Superior temporal gyrus (tissue), 1 donor: Measurements from ENCODE around the gene CACNA1C.
A peak's percentile ranks its signal among the peaks of the same experiment; 100 is the strongest.
"Not testable (repeated sequence)": the region's sequence is repeated elsewhere in the genome, so short reads cannot be mapped to it uniquely, and the experiment has no call there.

Source experiments
- DNase-seq: peaks from one replicate; pipeline ENCODE4 v3.0.0-alpha.2; 2016; ENCODE audit errors: extremely low spot score

The CACNA1C gene

DNA sequence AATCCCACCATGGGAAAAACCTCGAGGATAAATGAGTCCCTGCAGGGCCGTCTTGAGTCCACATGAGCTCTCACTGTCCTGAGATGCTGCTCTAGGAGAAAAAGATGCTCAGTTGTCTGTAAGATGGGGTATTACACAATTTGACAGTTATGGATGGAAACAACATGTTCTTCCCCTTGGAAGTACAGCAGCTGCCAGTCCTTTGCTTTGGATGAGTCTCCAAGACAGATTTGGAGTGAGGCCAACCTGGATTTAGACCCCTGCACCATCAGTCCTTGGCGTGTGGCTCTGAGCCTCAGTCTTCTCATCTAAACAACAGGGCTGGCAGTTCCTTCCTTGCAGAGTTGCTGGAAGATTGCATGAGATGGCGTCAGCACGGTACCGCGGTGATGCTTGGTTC, 432.9 kb downstream of the CACNA1C start:
- no peak for DNase-seq

DNA sequence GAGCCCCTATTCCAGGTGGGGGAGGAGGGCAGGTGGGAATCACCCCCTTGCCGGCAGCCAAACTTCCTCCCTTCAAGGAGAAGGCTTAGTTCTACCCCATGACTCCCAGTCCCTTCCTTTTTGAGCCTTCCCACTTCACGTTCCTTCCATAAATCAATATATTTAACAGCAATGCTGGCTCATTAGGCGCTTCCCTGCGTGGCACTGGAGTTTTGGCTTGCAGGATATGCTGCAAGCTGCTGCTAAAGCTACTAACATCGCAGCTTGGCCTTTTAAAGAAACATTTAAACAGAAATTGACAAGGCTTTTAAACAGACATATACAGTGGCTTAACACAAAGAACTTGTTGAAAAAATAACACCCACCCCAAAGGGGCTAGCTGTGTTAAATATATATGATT, 434.0 kb downstream of the CACNA1C start:
- DNase-seq, result no peak

DNA sequence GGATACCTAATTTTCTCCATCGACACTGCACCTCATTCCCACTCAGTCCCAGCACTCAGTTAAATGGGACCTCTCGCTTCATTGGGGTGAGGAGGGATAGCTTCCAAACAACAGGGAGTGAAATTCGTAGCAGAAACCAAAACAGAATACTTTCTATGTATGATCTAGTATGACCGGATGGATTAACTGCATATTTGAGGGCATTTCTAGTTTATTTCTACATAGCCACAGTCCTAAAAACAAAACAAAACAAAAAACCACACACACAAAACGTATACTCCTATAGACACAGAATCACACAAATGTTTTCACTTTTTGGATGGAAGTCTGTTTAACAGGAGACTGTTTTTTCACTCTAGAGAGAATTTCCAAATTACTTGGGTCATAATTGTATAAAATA, 434.5 kb downstream of the CACNA1C start:
- no peak for DNase-seq

DNA sequence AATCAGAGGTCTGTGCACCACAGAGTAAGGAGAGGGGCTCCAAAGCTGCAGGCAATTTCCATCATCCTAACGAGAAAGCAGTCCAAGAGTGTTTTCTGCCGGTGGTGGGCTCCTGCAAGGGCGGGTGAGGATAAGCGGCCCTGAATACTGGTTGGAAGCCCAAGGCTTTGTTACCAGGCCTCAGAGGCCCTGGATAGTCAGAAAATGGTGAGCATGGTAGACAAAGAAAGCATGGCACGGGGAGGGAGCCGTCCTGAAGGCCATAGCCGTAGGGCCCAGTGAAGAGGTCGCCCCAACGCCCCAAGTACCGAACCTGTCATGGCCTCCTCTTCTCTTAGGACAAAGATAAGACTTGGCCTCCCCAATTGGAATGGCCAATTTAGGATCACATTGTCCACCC, 435.3 kb downstream of the CACNA1C start:
- DNase-seq, result no peak

DNA sequence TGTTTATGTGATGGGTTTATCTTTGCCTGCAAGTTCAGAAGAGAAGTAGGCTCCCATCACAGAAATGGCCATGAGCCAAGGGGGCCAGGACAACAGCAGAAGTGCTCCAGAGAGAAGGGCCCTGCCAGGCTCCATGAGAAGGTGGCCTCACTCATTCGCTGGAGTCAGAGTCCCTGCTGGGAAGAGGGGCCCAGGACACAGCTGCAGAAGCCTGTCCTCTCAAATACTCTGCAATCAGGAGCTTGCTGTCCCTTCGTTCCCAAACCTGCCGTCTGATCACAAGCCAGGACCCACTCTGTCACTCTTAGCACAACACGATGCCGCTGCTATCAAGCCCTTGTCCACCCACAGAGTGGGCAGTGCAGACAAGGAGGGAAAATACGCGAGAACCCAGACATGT, 435.8 kb downstream of the CACNA1C start:
- no peak for DNase-seq

DNA sequence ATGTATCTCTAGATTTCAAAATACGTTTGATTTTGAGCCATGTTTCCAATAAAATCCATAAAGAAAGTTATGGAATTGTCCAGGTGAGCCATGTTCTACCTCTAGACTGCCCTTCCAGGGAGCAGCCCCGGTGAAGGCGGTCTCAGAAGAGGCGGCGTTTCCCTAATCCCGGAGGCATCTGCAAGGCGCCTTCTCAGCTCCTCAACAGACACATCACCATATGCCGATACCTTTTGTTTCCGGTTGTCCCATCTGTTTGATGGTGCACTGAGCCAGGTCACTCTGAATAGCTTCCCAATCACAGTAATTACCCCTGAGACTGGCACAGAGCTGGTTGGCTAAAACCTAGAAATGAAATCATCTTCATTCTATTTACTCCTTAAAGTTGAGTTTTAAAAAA, 436.5 kb downstream of the CACNA1C start:
- DNase-seq, result peak; percentile 21

DNA sequence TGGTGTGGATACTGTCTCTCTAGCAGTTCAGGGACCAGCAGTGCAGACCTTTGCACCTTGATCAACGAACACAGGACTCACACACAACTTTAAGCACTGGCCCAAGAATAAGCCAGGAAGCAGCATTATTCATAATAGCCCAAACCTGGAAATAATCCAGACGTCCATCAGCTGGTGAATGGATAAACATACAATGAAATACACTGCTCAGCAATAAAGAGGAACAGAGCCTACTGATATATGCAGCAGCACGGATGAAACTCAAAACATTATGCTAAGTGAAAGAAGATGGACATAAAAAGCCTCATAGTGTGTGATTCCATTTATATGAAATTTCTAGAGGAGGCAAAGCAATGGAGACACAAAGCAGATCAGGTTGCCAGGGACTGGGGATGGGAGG, 438.0 kb downstream of the CACNA1C start:
- no peak for DNase-seq

DNA sequence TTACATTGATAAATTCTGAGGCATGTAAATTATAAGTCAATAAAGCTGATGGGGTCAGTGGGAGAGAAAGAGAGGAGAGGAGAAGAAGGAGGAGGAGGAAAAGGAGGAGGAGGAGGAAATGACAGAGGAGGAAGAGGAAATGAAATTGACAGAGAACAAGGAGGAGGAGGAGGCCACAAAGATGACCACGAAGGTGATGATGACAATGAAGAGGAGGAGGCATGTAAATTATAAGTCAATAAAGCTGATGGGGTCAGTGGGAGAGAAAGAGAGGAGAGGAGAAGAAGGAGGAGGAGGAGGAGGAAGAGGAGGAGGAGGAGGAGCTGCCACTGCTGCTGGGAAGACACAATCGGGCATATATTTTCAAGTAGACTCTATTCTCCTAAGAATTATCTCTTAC, 438.6 kb downstream of the CACNA1C start:
- not testable (repeated sequence) for DNase-seq

DNA sequence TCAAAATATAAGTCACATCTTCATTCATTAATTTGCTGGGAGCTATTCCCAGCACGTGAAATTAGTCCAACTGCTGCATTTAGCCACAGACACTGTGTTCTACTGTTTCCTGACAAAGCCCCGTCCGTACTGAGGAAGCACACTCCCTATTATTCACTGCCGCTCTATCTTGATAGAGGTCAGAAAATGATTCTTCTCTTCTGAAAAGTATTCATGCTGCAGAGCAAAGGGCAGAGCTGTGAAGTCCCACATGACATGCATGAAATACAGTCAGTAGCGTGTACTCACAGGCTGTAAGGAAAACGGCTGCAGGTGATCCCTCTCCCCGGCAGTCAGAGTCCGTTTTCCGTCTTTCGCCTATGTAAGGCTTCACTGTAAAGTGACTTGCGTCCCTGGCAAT, 439.4 kb downstream of the CACNA1C start:
- no peak for DNase-seq

DNA sequence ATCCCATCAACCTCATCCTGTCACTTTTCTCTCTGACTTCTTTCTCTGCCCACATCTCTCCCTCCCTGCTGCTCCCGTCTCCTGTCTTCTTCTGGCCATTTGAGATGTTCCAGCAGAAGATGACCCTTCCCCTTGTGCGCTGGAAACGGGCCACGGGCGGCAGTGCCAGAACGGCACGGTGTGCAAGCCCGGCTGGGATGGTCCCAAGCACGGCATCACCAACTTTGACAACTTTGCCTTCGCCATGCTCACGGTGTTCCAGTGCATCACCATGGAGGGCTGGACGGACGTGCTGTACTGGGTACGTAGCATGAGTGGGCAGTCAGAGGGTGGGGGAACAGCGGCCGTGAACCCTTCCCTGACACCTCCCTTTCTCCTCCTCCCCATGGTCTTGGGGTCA, 440.3 kb downstream of the CACNA1C start:
- no peak for DNase-seq

DNA sequence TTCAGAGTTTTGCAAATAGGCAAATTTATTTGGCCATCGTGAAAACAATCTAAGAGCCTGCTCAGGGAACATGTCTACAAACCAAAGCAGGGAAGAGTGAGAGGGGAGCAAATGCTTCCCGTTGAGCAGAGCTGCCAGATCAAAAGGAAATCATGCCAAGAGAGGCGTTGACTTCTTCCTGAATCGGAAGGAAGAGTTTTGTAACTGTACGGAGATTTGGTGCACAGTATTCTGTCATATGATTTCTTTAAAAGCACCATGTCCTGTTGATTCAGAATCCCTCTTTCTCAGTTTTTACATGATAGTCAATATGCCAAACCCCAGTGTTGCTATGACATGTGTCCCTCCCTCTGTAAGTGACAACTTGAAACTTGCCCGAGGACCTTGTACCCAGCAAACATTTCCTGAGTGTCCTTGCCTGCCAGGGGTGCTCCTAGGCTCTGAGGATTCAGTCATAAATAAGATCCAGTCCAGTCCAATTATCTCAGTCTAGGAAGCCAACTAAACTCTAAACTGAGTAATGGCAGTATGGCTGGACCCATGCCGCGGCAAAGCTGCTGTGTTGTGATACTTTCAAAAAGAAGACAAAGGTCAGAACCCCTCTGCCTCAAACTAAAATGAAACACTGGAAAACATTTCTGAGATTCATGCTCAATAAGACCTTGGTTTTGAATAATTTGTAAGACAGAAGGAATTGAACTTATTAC, 441.9 kb downstream of the CACNA1C start:
- DNase-seq, result peak; percentile 46

DNA sequence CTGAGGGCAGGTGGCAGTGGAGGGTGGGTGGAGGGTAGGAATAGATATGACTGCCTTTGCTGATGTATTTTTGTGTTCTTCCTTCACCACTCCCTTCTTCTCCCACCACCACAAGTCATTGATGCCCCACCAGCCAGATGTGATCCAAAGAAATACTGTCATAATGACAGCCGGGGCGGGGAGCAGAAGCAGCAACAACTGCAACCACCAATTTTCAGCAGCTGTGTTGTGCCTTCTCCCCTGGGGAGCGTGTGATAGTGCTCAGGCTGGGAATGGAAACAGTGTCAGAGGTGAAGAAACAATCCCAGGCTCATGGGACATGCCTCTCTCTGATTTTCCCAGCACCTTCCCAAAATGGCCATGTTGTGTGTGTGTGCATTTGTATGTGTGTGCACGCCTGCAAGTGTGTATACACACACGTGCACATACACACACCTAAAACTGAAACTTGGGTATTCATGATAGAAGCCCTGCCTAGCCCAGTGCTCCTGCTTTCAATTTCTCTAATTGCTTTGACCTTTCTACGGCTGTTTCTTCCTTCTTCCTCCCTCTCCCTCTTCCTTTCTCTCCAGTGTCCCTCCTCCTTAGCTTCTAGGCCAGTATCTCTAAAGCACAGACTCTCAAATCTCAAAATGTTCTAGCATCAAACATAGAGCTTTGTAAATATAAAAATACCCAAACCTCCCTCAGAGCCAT, 442.8 kb downstream of the CACNA1C start:
- no peak for DNase-seq

DNA sequence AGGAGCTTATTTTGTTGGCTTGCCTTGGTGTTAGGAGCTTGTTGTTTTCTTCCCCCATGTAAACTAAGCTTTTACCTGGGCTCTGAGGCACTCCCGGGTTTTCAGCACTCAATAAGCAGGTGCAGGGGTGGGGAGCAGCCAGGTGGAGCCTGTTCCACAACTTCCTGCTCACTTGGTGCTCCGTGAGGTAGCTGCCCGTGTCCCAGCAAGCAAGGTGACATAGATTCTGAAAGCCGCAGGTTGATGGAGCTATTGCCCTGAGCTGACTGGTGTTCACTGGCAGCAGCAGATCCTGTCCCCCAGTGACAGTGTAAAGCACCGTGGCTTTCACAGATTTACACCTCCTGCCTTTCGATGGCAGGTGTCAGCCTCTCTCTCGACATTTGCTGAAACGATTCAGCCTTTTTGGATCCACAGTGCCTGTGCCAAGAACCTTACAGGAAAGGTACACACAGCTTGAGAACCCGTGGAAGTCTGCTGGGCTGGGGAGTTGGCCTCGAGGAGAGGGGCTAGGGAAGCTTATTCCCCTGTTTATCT, 446.2 kb downstream of the CACNA1C start:
- DNase-seq, result no peak

DNA sequence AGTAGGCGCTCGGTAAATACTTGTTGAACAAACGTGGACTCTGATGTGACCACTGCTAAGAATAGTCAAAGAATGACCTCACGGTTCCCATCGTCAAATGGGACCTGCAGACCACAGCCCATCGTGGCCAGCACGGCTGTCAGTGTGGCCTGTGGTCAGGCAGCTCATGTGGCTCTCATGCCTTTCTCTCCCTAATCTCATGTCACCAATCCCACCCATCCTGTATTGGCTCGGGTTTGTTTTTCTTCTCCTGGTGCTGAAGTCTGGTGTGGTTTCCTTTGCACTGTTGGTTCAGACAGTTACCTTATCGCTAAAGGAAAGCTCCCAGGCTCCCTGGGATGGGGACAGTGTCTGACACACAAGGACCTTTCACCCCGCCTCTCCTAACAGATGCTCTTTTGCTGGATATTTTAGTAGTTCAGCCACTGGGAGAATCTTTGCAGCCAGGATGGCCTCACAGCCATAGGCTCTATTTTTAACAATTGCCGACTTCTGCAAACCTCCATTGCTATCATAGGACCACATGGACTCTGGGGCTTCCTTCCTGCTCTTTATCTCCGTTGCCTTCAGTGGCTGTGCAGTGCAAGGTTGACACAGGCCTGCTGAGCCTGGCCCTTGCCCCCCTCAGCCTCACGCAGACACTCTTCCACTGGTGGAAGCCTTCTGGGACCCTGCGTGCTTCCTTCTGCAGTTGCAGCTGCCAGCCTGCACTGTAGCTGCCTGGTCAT, 448.8 kb downstream of the CACNA1C start:
- peak; percentile 10 for DNase-seq

DNA sequence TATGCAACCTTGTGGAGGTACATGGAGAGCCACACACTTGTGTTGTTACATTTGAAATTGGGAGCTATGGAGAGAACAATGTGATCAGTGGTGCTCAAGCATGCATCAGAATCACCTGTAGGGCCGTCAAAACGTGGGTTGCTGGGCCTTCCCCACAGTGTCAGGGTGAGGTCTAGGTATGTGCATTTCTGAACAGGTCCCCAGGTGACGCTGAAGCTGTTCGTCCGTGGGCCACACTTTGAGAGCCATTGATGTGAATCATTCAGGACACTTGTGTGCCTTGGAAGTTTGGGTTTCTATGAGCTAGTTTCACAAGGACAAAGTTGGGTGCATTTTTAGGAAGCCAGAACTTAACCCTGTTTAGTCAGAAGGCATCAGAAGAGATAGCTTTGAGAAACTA, 450.2 kb downstream of the CACNA1C start:
- DNase-seq, result no peak

DNA sequence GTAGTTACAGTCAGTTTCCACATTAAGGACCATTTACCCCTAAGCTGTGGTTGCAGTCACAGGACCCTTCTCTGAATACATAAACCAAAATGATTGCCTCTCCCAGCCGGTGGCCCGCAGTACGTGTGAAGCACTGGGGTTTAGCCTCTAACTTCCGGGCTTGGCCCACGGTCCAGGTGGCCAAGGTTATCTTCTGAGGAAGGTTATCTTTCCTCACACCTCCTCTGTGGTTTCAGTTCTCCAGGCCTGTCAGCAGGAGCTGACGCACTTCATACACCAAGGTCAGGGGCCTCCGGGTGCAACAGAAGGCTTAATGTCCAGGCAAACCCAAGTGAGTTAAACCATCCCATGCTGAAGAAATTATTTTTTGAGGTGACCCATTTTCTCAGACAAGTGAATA, 451.0 kb downstream of the CACNA1C start:
- no peak for DNase-seq

DNA sequence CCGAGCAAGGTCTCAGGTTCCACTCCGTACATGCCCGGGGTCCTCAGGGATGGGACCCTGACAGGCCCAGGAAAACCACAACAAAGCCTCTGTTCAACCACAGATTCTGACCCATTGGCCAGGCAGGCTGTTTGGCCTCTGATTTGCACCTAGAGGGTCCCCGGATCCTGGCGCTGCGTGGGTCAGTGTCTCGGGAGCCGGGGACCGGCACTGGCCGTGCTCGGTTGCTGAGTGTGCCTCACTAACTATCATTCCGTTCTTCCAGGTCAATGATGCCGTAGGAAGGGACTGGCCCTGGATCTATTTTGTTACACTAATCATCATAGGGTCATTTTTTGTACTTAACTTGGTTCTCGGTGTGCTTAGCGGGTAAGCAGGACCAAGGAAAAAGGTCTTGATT, 451.8 kb downstream of the CACNA1C start:
- no peak for DNase-seq

DNA sequence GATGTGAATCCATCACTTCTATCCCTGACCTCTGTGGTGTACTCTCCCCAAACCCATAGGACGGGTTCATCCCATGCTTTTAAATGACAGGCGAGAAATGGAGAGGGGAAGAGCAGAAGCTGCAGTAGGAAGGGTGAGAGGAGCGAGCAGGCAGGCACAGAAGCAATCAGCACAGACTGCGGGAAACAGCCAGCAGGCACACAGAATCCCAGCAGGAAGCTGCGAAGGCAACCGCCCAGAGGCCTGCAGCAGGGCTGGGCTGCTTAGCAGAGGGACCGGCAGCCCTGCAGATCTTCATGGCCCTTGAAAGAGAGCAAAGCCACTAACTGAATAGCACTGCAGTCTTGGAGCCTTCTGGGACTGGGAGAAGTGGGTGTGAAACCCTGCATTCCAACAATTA, 455.0 kb downstream of the CACNA1C start:
- DNase-seq, result no peak

DNA sequence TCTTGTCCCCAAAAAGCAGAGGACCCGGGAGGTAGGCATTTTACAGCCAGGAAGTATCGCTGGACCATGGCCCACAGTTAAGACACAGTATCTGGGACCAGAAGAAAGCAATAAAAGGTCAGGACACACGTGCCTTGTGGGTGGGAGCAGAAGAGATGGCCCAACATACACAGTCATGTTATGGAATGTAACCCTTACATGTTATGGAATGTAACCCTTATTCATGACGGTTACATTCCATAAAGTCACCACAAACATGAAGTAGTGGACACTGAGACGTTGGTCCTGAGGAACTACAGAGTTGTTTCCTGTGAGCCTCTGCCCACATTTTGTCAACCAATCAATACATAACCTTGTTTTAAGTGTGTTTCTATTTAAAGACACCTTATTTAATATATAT, 456.4 kb downstream of the CACNA1C start:
- DNase-seq, result no peak

DNA sequence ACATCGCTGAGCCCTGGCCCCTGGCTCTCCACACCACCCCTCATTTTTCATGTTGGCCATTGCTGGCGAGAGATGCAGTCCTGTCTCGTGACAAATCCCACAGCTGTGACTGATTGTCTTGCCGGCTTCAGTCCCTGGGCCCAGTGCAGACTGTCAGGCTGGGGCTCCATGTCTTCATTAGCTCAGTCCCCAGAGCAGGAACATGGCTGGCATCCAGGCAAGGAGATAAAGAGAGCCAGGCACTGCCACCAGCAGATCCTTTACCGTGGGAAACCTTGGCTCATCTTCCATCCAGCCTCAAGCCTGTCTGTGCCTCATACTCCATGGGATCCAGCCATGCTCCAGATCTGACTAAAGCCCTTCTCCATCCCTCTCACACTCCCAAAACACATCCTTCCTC, 457.3 kb downstream of the CACNA1C start:
- DNase-seq, result no peak

DNA sequence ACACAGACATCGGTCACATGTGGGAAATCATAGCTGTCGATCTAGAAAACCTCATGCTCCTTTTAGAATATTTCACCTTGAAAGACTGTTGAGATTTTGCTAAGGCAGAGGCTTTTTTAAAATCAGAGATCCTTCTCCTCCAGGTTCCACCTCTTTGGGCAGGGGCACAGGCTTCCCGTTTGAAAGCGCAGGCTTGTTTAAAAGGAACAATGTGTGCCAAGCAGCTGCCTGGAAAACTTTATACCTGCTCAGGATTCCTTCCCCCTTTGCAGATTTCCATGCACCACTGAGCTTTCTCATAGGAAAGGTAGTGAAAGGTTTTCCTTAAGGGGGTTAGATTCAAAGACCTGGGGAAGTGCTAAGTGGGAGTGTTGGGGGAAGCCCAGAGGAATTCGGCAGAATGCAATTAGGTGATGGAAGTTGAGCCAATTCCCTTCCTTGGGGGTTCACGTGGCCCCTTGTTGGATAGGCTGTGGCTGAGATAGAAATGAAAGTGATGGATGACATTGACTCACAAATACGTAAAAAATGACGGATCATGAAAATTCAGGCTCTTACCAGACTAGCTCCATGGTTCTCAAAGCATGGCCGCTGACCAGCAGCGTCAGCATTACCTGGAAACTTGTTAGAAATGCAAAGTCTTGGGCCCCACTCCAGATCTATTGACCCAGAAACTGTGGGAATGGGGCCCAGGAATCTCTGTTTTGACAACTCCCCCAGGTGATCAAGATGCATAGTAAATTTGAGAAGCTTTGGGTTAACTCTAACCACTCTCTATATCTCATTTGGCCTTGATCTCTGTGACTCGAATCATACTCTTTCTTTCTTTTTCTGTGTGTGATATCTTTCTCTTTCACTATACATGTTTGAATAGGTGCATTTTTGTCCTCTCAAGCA, 460.6 kb downstream of the CACNA1C start:
- DNase-seq, result no peak

DNA sequence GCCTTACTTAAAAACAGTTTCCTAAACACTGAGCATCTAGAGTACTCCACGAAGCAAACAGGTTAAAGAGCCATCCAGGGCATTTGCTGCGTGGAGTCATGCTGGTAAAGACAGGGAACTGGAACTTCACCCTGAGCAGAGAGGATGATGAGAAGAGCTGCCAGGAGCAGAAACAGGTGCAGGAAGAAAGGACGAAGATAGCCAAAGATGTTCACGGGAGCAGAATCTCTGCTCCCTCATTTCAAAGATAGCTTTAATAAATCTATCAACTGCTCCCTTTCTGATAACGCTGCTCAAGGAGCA, 461.2 kb downstream of the CACNA1C start:
- DNase-seq, result no peak
